DMS153 (cell line): ENCODE data around the gene EPAS1.
A peak's percentile ranks its signal among the peaks of the same experiment; 100 is the strongest.

Source experiments
- DNase-seq: peaks from one replicate; lab custom pipeline; 2025; lab: John Stamatoyannopoulos, UW

Gene EPAS1

DNA sequence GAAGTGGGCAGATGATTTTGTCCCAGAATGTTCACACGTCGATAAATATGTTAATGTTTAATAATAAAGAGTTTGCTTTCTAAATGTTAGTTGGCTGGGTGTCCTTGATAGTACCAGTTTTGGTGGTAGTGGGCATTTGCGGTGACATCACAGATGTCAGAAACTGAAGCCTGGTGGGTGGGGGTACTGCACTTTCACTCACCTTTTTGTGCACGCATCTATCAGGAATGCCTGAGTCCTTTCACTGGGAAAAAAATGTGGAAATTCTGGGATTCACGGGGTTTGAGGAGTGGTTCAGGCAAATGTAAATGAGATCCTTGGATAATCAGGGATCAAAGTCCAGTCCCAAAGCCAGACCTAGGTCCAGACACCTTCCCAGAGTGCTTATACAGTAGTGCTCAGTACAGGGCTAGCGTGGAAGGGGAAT lies 3.2 kb downstream of the EPAS1 start:
- DNase-seq, result no peak

- no peak for DNase-seq
Observed at GRCh38 chr2:46302005-46302695, 4.9 kb downstream of the EPAS1 start.

DNA sequence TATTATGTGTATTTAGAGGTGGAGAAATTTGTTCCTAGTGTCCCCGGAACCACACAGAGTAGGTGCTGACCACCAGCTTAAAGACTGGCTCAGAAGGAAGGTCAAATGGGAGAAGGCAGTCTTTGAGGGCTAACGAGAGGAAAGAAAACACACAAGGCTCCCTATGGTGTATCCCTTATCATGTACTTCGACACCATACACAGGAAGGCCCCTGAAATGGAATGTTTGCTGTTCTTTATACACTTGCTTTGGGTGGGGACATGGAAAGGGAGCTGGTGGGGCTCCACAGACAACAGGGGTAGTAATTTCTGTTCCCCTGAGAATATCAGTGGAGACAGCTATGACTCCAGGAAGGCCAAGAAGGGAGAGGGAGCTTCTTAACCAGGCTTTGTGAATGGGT lies 6.0 kb downstream of the EPAS1 start:
- DNase-seq, result no peak

DNA sequence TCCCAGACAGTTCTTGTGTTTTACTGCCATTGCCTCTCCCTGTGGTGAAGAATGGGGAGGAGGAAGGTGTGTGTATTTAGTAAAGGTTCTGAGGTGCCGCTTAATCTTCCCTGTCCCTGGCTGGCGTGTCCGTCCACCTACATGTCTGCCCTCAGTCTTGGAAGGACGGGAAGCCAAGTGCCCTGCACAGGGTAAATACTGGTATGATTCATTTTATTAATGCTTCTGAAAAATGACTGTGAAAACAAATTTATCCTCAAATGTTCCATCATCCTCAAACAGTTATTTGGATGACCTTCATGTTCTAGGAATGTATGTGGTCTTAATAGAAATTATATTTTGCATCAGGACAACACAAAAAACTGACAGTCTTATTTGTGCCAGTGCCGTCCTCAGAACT lies 6.6 kb downstream of the EPAS1 start:
- no peak for DNase-seq

DNA sequence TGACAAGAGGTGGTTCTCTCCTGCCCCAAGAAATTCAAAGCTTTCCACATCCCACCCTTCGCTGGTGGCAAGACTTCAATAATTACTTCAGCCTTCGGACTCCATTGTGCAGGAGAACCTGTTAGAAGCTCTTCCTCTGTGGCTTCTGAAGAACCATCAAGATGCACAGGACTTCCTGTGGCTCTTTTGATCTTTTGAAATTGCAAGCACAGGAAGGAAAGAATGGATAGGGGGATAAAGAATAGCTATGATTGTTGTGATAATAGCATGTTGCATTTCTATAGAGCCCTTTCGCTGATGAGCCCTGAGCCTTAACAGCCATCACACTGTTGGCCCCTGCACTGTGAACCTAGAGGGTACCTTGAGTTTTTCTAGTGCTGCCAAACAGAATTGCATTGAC lies 7.4 kb downstream of the EPAS1 start:
- no peak for DNase-seq

DNA sequence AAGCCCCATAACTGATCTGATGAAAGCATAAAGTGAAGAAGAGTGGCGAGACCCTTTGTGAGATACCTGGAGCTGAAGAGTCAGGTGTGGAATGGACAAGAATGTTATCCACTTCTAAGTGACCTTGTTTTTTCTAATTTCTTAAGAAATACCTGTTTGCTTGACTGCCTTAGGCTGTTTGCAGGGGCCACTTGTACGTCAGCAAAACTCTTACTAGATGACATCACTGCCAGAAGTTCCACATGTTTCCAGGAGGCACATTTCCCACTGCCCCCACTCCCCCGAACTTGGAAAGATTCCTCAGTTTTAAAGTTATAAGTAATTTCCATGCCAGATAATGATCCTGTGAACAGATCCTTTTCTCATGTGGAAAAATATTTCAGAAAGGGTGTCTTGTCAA lies 8.0 kb downstream of the EPAS1 start:
- no peak for DNase-seq

DNA sequence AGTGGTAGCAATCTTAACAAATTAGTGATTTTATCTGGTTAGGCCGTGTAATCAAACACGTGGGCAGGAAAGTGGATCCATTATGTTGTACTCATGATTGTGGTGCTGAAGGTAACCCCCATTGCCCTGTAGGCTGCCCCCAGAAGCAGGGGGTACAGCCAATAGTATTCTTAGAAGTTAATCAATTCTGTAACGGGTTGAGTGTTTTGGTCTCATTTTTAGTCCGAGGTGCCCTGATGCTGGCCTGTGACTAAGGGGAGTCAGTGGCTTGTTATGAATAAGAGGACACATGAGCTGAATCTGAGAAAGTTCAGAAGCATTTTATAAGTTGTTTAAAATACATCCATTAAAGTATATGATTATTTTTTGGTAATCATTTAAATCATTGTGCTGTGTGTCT lies 8.6 kb downstream of the EPAS1 start:
- no peak for DNase-seq

DNA sequence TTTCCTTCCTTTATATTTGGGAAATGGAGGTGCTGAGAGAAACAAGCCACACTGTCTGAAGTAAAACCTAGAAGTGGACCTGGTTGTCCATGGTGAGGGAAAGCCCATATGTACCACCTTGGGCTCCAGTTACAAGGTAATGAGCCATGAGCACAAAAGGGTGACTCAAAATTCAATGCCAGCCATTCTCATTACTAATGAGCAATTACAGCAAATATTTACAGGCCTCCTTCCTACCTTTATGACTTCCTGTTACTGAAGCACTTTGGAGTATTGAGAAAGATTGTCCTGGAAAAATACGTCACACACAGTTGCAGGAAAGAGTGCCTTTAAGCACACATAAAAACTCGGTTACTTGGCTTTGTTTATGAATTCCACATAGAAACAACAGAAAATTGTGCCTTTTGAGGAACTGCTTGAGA lies 9.1 kb downstream of the EPAS1 start:
- peak; percentile 99 for DNase-seq

DNA sequence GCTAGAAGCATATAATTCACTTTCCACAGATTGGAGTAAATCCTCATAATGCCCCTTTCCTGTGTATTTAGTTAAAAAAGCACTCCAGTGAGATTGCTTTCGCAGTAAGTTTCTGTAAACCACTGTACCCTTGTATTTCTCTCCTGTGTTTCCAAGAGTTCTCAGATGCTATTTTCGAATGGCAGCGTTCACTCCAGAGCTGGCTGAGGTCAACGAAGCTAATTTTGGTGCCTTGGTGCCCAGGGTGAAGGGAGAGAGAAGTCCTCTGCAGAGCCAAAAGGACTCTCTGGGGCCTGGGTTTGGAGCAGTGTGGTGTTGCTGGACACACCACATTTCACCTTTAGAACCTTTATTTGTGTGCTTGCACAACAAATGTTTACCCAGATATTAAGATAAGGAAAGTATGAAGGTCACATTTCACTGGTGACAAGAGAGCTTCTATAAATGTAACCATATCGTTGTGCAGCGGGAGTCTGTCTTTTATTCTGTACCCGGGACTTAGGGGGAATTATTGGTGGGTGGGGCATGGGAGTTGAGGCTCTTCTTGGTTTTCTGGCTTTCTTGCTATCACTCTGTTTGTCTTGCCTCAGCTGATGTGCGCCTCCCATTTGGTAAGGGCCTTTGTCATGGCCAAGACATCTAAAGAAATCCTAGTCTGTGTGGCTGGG lies 9.9 kb downstream of the EPAS1 start:
- DNase-seq, result peak; percentile 39

DNA sequence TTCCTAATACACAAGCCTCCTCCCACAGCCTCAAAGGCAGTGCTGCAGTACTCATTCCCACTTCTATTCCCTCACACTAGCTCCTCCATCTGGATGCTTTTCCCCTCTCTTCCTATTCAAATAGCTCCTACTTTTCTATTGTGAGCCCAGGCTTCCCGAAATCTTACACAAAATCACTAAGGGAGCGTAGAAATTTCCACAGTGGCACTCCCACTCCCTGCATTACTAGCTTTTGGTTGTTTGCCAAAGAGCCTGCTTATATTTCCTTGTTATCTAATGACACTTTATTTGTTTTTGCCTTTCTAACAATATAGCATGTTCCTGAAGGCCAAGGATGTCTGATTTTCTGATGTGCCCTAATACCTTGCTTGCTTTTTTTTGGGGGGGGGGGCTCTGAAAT lies 10.9 kb downstream of the EPAS1 start:
- DNase-seq, result peak; percentile 54

GRCh38 chr2:46308629-46309028 lies 11.4 kb downstream of the EPAS1 start:
- no peak for DNase-seq

GRCh38 chr2:46309052-46309953 lies 12.1 kb downstream of the EPAS1 start:
- DNase-seq, result peak; percentile 24

DNA sequence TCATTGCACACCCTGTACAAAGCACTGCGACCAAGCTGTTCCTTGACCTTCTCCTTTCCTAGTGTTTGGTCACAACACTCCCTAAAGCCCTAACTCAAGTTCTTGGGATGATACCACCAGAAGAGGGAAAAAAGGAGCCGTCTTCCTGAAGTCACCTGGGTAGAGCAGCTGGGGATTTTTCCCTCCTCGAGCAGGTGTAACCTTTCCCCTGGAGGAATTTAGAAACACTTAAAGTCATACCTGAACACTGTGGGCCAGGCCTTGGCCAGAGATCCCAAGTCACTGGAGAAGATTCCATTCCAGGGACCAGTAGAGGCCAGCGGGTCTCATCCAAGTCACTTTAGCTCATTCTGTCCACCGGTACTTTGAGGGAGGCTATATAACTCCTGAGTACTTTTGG lies 13.2 kb downstream of the EPAS1 start:
- DNase-seq, result no peak

DNA sequence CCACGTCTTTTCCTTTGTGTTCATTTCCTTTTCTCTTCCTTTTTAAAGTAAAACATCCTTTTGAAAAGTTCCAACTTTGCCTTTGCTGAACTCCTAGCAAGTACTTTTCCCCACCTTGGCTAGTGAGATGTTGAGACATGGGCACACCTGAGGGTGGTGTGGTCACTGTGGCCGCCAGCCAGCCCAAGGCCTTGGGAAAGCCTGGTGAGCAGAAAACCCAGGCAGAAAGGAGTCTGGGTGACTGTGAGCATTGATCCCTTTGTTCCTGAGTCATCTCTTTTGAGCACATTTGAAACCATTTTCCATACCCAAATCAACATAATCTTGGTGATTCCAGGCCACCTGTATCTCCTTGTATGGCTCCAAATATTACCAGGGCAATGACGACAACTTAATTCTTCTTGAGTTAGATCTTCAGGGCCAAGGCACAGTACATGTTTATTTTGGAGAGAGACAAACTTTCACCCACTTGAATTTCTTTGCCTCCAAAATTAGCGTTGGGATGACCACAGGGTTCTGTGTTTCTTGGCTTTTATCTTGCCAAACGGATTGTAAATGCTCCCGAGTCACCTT lies 14.5 kb downstream of the EPAS1 start:
- DNase-seq, result no peak

- no peak for DNase-seq
Observed at GRCh38 chr2:46313063-46313462, 15.9 kb downstream of the EPAS1 start.

GRCh38 chr2:46314065-46314835 lies 17.0 kb downstream of the EPAS1 start:
- no peak for DNase-seq

DNA sequence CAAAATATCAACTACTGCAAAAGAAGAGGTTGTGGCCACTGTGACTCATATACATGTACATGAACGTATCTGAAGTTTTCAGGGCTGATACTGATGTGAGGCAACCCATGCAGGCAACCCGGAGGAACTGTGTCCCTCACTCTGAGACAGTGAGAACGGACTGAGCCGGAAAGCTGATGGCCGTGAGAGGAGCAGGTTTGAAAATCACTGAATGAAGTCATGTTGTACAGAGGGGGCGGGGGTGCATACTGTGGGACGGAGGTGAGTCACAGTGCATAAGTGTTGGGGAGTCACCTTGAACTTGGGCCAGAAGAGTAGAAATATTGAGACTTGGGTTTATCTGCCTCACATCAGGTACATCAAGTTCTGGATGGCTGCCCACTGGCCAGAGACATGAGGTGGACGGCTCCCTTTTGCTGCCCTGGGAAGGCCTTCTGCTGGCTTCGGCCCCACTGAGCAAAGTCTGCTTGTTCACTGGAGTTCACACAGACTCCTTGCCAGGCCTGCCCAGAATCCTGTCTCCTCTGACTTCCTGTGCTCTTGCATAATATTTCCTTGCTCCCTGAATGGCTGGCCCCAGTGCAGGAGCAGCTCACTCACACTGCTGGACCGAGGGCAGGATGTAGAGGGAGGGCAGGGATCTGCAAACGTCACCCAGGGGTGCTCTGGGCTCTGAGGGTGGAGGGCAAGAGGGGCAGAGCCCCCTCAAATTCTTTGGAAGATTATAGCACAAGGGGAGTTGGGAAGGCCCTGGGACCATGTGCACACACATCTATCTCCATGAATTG lies 18.1 kb downstream of the EPAS1 start:
- DNase-seq, result no peak

DNA sequence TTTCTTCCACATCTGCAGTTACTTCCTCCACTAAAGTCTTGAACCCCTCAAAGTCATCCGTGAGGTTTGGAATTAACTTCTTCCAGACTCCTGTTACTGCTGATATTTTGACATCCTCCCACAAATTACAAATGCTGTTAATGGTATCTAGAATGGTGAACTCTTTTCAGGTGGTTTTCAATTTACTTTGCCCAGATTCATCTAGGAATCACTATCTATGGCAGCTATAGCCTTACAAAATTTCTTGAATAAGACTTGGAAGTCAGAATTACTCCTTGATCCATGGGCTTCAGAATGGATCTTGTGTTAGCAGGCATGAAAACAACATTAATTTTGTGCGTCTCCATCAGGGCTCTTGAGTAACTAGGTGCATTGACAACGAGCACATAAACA lies 19.9 kb downstream of the EPAS1 start:
- no peak for DNase-seq

GRCh38 chr2:46318579-46319460 lies 21.6 kb downstream of the EPAS1 start:
- no peak for DNase-seq

GRCh38 chr2:46319711-46320110 lies 22.5 kb downstream of the EPAS1 start:
- no peak for DNase-seq
